ENCODE results near the gene BARX2.

The BARX2 gene

GRCh38 chr11:129427816-129428406, 52.3 kb downstream of the BARX2 start:
- no peak for TF ChIP-seq CTCF (IDR thresholded peaks at IDR 0.05; ENCODE audit: low read depth, low read length)
- no peak for DNase-seq (ENCODE audit: extremely low read depth, low read depth)

GRCh38 chr11:129428557-129428956, 52.9 kb downstream of the BARX2 start:
- no peak for TF ChIP-seq CTCF (IDR thresholded peaks at IDR 0.05; ENCODE audit: low read depth, low read length)
- no peak for DNase-seq (ENCODE audit: extremely low read depth, low read depth)

GRCh38 chr11:129434641-129435498, 59.2 kb downstream of the BARX2 start:
- no peak for DNase-seq (ENCODE audit: extremely low read depth, low read depth)
- no peak for TF ChIP-seq CTCF (IDR thresholded peaks at IDR 0.05; ENCODE audit: low read depth, low read length)

GRCh38 chr11:129435499-129436245, 60.0 kb downstream of the BARX2 start:
- DNase-seq (ENCODE audit: extremely low read depth, low read depth), result no peak

GRCh38 chr11:129436573-129436972, 60.9 kb downstream of the BARX2 start:
- DNase-seq (ENCODE audit: extremely low read depth, low read depth), result no peak
- no peak for TF ChIP-seq CTCF (IDR thresholded peaks at IDR 0.05; ENCODE audit: low read depth, low read length)

More at GRCh38 chr11:129435499-129436245, 60.0 kb downstream of the BARX2 start:
- no peak for TF ChIP-seq CTCF (IDR thresholded peaks at IDR 0.05; ENCODE audit: low read depth, low read length)

- no peak for TF ChIP-seq CTCF (IDR thresholded peaks at IDR 0.05; ENCODE audit: low read depth, low read length)
- DNase-seq (ENCODE audit: extremely low read depth, low read depth), result no peak
Observed at GRCh38 chr11:129440028-129440713, 64.5 kb downstream of the BARX2 start.
